Fibroblast of pulmonary artery (primary cell): ENCODE measurements around the gene CHD1.

Experiments
- DNase-seq: peaks from one replicate; pipeline ENCODE4 v3.0.0-alpha.2; 2010; ENCODE audit warnings: low read depth
- H3K4me3 ChIP-seq: replicated peaks from 2 replicates; pipeline ENCODE4 v1.5.1; 2011; ENCODE audit warnings: low read depth, mild to moderate bottlenecking, control low read depth, low read length, moderate library complexity
- TF ChIP-seq, protein P1 (sequence below): IDR thresholded peaks from 2 replicates; pipeline ENCODE4 v1.5.1; 2011; ENCODE audit warnings: mild to moderate bottlenecking, control low read depth, low read length, inconsistent platforms; ENCODE audit errors: missing control alignments

CHD1 gene

GRCh38 chr5:98909363-98909762, 19.4 kb downstream of the CHD1 start:
- DNase-seq = no peak
- H3K4me3 ChIP-seq = no peak overlapping the region
- TF ChIP-seq, protein P1, sequence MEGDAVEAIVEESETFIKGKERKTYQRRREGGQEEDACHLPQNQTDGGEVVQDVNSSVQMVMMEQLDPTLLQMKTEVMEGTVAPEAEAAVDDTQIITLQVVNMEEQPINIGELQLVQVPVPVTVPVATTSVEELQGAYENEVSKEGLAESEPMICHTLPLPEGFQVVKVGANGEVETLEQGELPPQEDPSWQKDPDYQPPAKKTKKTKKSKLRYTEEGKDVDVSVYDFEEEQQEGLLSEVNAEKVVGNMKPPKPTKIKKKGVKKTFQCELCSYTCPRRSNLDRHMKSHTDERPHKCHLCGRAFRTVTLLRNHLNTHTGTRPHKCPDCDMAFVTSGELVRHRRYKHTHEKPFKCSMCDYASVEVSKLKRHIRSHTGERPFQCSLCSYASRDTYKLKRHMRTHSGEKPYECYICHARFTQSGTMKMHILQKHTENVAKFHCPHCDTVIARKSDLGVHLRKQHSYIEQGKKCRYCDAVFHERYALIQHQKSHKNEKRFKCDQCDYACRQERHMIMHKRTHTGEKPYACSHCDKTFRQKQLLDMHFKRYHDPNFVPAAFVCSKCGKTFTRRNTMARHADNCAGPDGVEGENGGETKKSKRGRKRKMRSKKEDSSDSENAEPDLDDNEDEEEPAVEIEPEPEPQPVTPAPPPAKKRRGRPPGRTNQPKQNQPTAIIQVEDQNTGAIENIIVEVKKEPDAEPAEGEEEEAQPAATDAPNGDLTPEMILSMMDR = no peak

- DNase-seq = peak; percentile 7
- no peak overlapping the region for H3K4me3 ChIP-seq
- TF ChIP-seq, protein P1 = no peak
Observed at GRCh38 chr5:98907951-98908350, 20.9 kb downstream of the CHD1 start.

DNA sequence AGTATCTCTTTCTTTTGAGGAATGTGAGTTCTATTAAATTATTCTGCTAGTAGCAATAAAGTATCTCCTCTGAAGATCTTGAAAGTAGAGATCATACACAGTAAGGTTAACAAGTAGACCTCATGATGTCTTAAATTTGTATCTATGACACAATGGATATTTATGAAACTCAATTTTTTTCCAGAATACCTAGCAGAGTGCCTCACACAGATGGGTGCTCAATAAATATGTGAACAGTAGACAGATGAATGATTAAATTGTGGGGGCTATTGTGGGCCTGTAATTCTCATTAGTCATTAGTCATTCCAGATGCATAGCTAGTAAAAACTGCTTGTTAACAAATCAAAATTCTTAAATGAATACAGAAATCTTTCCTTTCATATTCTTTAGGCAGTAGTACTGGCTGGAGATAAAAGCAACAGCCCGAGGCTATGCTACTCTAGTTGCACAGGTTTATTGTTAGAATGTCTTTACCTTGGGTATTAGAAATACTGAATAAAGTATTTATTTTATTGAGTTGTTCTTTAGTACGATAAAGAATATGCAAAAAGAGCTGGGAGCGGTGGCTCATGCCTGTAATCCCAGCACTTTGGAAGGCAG, 22.0 kb downstream of the CHD1 start:
- TF ChIP-seq, protein P1 = no peak
- no peak for DNase-seq
- no peak overlapping the region for H3K4me3 ChIP-seq

DNA sequence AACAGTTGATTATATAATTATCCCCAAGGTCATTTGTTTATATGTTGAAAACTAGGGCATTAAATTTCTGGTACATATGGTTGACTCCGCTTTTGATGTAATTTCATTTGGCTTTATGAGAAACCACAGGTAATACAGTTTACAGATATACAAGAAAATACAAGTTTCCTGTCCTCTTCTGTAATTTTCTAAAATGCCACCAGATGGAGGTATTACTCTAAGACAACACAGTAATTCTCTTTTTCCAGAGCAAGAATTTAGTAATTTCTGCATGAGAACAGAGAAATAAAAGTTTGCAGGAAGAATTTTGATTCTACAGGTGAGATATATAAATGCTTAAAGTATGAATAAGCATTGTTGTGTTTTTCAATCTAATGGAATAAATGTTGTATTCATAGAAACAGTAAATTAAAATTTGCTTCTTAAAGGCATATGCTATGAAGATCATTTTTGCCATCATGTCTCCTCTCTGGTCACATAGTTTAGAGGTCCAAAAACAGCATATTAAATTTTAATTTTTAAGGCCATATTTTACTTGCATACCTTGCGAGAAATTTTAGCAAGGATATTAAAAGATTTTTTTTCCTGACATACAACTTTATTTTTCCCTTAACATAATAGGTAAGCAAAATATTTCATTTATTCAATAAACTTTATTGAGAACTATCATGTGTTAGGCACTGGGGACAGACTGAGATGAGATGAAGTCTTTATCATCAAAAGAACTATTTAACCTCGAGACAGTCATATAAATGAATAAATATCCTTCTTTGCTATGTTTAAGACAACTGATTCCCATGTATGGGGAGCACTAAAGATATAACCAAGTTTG, 22.7 kb downstream of the CHD1 start:
- TF ChIP-seq, protein P1 = peak; percentile 59
- DNase-seq = peak; percentile 73
- no peak overlapping the region for H3K4me3 ChIP-seq

- peak; percentile 32 for DNase-seq
- TF ChIP-seq, protein P1 = no peak
Observed at GRCh38 chr5:98904780-98905179, 24.0 kb downstream of the CHD1 start.

DNA sequence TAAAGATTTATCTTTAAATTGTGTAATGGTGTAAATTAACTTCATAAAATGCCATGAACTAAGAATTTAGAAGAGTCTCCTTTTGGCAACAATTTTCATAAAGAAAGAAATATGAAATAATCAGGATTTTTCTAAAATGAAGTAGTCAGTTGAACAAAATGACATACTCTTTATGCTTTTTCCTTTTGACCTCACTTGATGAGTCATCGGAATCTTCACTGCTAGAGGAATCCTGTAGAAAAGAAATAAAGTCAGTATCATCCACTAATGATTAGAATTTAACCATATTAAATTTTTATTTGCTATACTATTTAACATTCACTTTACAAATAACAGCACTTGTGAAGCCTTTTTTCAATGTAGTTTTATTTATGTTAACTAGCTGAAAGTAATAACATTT, 26.1 kb downstream of the CHD1 start:
- DNase-seq = peak; percentile 50
- TF ChIP-seq, protein P1 = no peak
- no peak overlapping the region for H3K4me3 ChIP-seq

More at GRCh38 chr5:98904780-98905179, 24.0 kb downstream of the CHD1 start:
- no peak overlapping the region for H3K4me3 ChIP-seq
